ENCODE measurements around the gene TARM1.

Gene TARM1

DNA sequence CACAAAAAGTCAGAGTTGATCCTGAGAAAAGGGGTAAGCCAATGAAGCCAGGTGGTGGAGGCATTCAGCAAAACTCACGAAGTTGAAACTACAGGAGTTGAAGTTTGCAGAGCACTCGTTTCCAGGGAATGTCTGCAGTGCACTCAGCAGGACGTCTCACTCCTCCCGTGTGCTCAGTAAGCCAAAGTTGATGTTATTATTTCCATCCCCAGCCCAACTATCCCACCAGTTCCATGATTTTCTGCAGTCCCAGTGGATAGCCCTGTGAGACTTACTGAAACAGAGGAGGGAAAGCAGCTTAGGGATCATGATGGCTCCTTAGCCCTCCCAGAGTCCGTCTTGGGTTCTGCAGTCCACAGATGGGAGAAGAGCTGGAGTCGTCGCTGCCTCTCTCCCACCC is at the start of gene TARM1:
Gene TARM1, minus strand, starts transcription at position 334 of the 400 bp plus-strand sequence. Its CDS starts 25 bp downstream, at position 309.
- no peak for DNase-seq (ENCODE audit: low read depth)
- TF ChIP-seq, protein P1, sequence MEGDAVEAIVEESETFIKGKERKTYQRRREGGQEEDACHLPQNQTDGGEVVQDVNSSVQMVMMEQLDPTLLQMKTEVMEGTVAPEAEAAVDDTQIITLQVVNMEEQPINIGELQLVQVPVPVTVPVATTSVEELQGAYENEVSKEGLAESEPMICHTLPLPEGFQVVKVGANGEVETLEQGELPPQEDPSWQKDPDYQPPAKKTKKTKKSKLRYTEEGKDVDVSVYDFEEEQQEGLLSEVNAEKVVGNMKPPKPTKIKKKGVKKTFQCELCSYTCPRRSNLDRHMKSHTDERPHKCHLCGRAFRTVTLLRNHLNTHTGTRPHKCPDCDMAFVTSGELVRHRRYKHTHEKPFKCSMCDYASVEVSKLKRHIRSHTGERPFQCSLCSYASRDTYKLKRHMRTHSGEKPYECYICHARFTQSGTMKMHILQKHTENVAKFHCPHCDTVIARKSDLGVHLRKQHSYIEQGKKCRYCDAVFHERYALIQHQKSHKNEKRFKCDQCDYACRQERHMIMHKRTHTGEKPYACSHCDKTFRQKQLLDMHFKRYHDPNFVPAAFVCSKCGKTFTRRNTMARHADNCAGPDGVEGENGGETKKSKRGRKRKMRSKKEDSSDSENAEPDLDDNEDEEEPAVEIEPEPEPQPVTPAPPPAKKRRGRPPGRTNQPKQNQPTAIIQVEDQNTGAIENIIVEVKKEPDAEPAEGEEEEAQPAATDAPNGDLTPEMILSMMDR (IDR thresholded peaks at IDR 0.05; ENCODE audit: low read depth, low read length), result no peak
- TF ChIP-seq MYC (IDR thresholded peaks at IDR 0.05; ENCODE audit: low read depth, low read length) (no peak), POLR2A (IDR thresholded peaks at IDR 0.05; ENCODE audit: extremely low read depth, insufficient read length) (no peak)
- TF ChIP-seq, protein P2, sequence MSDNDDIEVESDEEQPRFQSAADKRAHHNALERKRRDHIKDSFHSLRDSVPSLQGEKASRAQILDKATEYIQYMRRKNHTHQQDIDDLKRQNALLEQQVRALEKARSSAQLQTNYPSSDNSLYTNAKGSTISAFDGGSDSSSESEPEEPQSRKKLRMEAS (IDR thresholded peaks at IDR 0.05; ENCODE audit: low read depth, low read length), result no peak
- no peak within 1 kb of the TSS for H3K4me3 ChIP-seq (ENCODE audit: low read depth, low read length)

DNA sequence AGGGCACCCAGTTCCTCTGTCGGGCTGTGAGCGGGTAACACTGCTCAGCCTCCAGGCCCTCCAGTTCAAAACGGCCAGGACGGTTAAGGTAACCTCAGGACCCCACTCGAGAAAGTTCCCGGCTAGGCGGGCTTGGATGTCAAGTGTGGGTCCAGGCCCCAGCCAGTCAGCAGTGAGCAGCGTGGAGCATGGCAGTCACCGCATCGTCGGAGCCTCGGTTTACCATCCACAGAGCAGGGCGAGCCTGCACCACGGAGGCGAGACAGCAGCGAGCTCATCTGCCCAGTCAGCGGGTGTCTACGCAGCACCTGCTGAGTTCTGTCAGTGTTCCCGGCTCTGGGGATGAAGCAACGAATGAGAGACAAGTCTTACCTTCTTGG is 48.4 kb upstream of the TARM1 start:
- no peak overlapping the region for H3K4me3 ChIP-seq (ENCODE audit: low read depth, low read length)
- TF ChIP-seq, protein P2 (IDR thresholded peaks at IDR 0.05; ENCODE audit: low read depth, low read length), result no peak
- TF ChIP-seq POLR2A (IDR thresholded peaks at IDR 0.05; ENCODE audit: extremely low read depth, insufficient read length) (no peak), MYC (IDR thresholded peaks at IDR 0.05; ENCODE audit: low read depth, low read length) (no peak)
- TF ChIP-seq, protein P1 (IDR thresholded peaks at IDR 0.05; ENCODE audit: low read depth, low read length), result no peak
- no peak for DNase-seq (ENCODE audit: low read depth)

DNA sequence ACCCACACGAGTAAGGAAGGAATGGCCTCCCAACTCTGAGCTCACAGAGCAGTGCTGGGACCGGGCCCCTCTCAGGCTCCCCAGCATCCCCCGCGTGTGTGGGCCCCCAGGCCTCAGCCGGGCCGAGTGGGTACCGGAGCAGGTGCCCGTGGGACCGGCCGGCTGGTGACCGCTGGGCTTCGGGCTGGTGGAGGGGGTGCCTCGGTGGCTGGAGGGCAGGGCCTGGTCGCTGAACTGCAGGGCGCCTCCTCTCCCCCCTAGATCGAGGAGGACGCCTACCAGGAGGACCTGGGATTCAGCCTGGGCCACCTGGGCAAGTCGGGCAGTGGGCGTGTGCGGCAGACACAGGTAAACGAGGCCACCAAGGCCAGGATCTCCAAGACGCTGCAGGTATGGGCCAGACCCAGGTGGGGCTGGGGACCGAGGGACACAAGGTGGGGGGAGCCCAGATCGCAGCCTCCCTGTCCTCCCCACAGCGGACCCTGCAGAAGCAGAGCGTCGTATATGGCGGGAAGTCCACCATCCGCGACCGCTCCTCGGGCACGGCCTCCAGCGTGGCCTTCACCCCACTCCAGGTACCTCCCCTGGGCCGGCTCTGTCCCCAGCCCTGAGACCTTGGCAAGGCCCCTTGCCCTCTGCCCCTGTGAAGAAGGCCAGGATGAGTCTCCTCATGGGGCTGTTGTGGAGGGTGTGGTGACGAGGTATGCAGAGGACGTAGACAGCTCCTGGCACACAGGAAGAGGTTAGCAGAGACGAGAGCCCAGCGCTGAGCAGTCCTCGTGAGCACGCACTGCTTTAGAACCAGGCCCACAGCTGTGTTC is 47.8 kb upstream of the TARM1 start:
- TF ChIP-seq, protein P1 (IDR thresholded peaks at IDR 0.05; ENCODE audit: low read depth, low read length), result no peak
- TF ChIP-seq POLR2A (IDR thresholded peaks at IDR 0.05; ENCODE audit: extremely low read depth, insufficient read length) (no peak), MYC (IDR thresholded peaks at IDR 0.05; ENCODE audit: low read depth, low read length) (no peak)
- TF ChIP-seq, protein P2 (IDR thresholded peaks at IDR 0.05; ENCODE audit: low read depth, low read length), result no peak
- no peak overlapping the region for H3K4me3 ChIP-seq (ENCODE audit: low read depth, low read length)
- DNase-seq (ENCODE audit: low read depth), result no peak

DNA sequence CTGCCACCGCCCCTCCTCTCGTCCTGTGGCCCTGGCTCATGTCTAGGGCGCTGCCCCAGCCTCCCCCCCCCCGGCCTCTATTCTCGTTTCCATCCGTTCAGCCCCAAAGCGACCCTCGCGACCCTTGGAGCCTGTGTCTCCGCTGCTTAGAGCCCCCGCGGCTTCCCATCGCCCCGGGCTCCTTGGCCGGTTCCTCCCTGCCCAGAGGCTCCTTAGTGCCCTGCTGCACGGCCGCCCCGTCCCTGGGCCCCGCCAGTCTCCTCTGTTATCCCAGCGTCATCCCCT is 47.2 kb upstream of the TARM1 start:
- no peak for DNase-seq (ENCODE audit: low read depth)
- TF ChIP-seq MYC (IDR thresholded peaks at IDR 0.05; ENCODE audit: low read depth, low read length) (no peak), POLR2A (IDR thresholded peaks at IDR 0.05; ENCODE audit: extremely low read depth, insufficient read length) (no peak)
- TF ChIP-seq, protein P2 (IDR thresholded peaks at IDR 0.05; ENCODE audit: low read depth, low read length), result no peak
- TF ChIP-seq, protein P1 (IDR thresholded peaks at IDR 0.05; ENCODE audit: low read depth, low read length), result no peak
- H3K4me3 ChIP-seq (ENCODE audit: low read depth, low read length), result no peak overlapping the region

DNA sequence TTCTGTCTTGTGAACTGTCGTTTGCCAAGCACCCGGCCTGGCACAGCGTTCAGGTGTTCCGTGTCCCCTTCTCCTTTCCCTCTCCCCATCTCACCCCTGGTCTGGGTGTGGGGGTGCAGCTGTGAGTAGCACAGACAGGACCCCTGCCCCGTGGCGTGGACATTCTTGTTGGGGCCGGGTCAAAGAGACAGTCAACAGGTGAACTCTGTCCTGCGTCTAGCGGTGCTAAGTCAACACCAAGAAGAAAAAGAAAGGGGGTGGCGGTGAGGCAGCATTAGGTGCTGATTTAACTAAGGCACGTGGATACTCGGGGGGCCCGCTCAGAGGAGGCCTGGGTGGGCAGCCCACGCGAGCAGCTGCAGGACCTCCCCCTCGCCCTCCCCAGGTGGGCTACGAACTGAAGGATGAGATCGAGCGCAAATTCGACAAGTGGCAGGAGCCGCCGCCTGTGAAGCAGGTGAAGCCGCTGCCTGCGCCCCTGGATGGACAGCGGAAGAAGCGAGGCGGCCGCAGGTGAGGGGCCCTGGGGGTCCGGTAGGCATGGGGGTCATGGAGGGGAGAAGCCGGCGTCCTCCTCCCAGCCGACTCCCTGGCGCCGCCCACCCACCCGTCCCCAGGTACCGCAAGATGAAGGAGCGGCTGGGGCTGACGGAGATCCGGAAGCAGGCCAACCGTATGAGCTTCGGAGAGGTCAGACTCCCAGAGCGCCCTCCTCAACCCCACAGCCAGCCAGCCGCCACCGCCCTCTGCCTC is 46.7 kb upstream of the TARM1 start:
- no peak for DNase-seq (ENCODE audit: low read depth)
- TF ChIP-seq, protein P2 (IDR thresholded peaks at IDR 0.05; ENCODE audit: low read depth, low read length), result no peak
- no peak for TF ChIP-seq POLR2A (IDR thresholded peaks at IDR 0.05; ENCODE audit: extremely low read depth, insufficient read length)
- TF ChIP-seq, protein P1 (IDR thresholded peaks at IDR 0.05; ENCODE audit: low read depth, low read length), result no peak
- TF ChIP-seq MYC (IDR thresholded peaks at IDR 0.05; ENCODE audit: low read depth, low read length), result no peak

More for the DNA sequence above, 46.7 kb upstream of the TARM1 start:
- no peak overlapping the region for H3K4me3 ChIP-seq (ENCODE audit: low read depth, low read length)

Measured in NB4 (cell line).